Nephron (organoid): Measurements from ENCODE around the gene TCN2.
"Not testable (repeated sequence)": the region's sequence is repeated elsewhere in the genome, so short reads cannot be mapped to it uniquely, and the experiment has no call there.

ENCODE experiments used
- H3K27ac Mint-ChIP-seq, 3 experiments: 2 replicates each; pipeline ENCODE4 v1.8.0; 2020; ENCODE audit warnings: mixed read lengths in 3 of 3, mild to moderate bottlenecking in 2 of 3, moderate library complexity in 1 of 3
- H3K27me3 Mint-ChIP-seq: 2 replicates; pipeline ENCODE4 v1.8.0; 2021; ENCODE audit warnings: low read depth, mild to moderate bottlenecking, moderate library complexity, mixed read lengths
- H3K36me3 Mint-ChIP-seq: 2 replicates; pipeline ENCODE4 v1.8.0; 2020; ENCODE audit warnings: low read depth, mixed read lengths
- H3K4me1 Mint-ChIP-seq: 2 replicates; pipeline ENCODE4 v1.8.0; 2020; ENCODE audit warnings: mixed read lengths
- H3K4me3 Mint-ChIP-seq, 3 experiments: 2 replicates each; pipeline ENCODE4 v1.8.0; 2020; ENCODE audit warnings: mild to moderate bottlenecking in 3 of 3, mixed read lengths in 3 of 3, moderate library complexity in 2 of 3
- H3K9me3 Mint-ChIP-seq: 2 replicates; pipeline ENCODE4 v1.8.0; 2020; ENCODE audit warnings: mixed read lengths
- TF ChIP-seq, protein P1 (sequence below), 3 experiments: fragments of 200-600 bp; sonication (generic); IDR thresholded peaks; one replicate each; pipeline ENCODE4 v1.5.0; 2021; ENCODE audit warnings: antibody characterized with exemption in 3 of 3; ENCODE audit not compliant: unreplicated experiment in 3 of 3

The TCN2 gene

DNA sequence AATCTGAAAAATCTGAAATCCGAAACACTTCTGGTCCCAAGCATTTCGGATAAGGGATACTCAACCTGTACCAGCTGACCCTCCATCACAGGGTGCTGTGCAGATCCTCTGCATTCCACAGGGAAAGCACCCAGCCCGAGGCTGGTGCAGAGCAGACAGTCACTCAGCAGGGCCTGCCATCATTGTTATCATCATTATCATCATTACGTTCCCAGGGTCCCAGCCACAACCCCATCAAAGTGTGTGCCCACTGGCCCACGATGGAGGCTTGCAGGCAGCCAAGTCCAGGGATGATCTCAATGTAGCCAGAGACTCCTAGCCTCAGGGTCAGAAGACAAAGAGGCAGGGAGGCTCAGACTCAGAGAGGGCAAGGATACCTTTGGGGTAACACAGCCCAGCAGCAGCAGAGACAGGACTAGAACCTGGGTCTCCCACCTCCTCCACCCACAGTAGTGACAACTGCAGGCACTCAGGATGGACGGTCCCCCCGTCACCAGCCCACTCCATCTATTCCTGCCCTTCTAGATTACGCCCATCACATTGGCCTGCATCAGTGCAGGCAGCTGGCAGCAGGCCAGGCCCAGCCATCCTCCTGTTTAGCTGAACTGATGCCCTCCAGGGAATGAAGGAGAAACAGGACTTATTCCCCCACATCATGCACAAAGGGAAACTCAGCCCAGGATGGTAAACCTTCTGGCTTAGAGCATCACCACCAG, 42.8 kb upstream of the TCN2 start:
- no peaks in the 10 kb centered on the region for H3K4me1 Mint-ChIP-seq
- no peaks in the 10 kb centered on the region for H3K9me3 Mint-ChIP-seq
- H3K27me3 Mint-ChIP-seq: peaks cover 17% of the 10 kb centered on the region
- no peak overlapping the region for H3K4me3 Mint-ChIP-seq
- TF ChIP-seq, protein P1, sequence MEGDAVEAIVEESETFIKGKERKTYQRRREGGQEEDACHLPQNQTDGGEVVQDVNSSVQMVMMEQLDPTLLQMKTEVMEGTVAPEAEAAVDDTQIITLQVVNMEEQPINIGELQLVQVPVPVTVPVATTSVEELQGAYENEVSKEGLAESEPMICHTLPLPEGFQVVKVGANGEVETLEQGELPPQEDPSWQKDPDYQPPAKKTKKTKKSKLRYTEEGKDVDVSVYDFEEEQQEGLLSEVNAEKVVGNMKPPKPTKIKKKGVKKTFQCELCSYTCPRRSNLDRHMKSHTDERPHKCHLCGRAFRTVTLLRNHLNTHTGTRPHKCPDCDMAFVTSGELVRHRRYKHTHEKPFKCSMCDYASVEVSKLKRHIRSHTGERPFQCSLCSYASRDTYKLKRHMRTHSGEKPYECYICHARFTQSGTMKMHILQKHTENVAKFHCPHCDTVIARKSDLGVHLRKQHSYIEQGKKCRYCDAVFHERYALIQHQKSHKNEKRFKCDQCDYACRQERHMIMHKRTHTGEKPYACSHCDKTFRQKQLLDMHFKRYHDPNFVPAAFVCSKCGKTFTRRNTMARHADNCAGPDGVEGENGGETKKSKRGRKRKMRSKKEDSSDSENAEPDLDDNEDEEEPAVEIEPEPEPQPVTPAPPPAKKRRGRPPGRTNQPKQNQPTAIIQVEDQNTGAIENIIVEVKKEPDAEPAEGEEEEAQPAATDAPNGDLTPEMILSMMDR (IDR thresholded peaks at IDR 0.05; ENCODE audit: unreplicated experiment in 3 of 3): no peak
- H3K27ac Mint-ChIP-seq: peak overlapping the region in 1 of 3 experiments; percentile 58
- H3K36me3 Mint-ChIP-seq: no peaks in the 10 kb centered on the region

DNA sequence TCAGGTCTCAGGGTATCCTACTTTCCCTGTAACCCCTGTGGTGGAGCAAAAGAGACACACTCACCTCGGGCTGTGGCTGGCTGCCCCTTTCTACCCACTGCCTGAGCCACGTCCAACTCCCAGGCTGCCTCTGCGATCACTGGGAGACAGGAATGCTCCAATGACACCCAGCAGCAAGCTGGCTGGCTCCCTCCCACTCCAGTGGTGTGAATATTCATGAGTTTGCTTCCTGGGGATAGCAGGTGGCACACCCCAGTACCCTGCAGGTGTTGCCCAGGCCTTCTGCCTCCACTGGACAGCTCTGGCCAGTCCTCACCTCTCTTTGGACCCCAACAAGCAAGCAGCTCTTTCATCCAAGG, 42.2 kb upstream of the TCN2 start:
- Mint-ChIP-seq H3K4me1 (no peaks in the 10 kb centered on the region), H3K4me3 (no peak overlapping the region), H3K9me3 (no peaks in the 10 kb centered on the region), H3K27ac (peak overlapping the region in 1 of 3 experiments; percentile 58), H3K27me3 (peaks cover 22% of the 10 kb centered on the region), H3K36me3 (no peaks in the 10 kb centered on the region)
- TF ChIP-seq, protein P1 (IDR thresholded peaks at IDR 0.05; ENCODE audit: unreplicated experiment in 3 of 3): no peak

DNA sequence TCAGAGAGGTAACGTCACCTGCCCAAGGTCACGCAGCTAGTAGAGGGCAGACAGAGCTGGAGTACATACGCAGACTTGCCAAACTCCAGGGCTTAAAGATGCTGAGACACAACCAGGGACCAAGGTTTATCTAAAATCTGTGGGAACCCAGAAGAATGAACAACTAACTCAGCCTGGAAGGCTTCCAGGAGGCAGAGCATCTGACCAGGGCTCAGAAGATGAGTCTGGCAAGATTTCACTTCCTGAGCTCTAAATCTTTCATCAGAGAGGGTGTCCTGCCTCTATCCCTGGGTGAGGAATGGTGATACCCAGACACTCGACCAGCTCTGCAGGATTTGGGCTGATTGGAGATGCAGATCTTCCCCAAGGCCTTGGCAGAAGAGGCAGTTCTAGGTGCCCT, 41.6 kb upstream of the TCN2 start:
- H3K4me1 Mint-ChIP-seq: no peaks in the 10 kb centered on the region
- TF ChIP-seq, protein P1 (IDR thresholded peaks at IDR 0.05; ENCODE audit: unreplicated experiment in 3 of 3): no peak
- H3K27me3 Mint-ChIP-seq: peaks cover 24% of the 10 kb centered on the region
- H3K9me3 Mint-ChIP-seq: no peaks in the 10 kb centered on the region
- H3K27ac Mint-ChIP-seq: no peak overlapping the region
- no peak overlapping the region for H3K4me3 Mint-ChIP-seq
- H3K36me3 Mint-ChIP-seq: no peaks in the 10 kb centered on the region

DNA sequence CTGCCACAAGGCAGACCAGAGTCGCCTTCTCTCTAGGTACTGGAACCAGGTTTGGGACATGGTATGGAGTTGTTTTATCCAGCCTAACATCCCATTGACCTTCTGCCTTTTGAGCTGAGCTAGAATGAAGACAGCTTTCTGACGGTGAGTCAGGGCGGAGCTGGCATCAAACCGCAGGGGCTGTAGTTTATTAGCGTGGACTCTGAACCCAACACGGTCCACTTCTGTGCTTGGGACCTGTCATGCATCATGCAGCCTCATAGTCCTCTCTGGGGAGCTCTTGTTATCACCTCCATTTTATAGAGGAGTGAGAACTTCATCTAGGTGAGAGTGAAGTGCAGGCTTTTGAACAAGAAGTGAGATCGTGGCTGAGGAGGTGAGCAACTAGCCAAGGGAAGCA, 40.8 kb upstream of the TCN2 start:
- Mint-ChIP-seq H3K4me3 (no peak overlapping the region), H3K27ac (peak overlapping the region in 2 of 3 experiments; percentile 39 to 83), H3K9me3 (no peaks in the 10 kb centered on the region), H3K36me3 (no peaks in the 10 kb centered on the region), H3K4me1 (no peaks in the 10 kb centered on the region), H3K27me3 (peaks cover 20% of the 10 kb centered on the region)
- TF ChIP-seq, protein P1 (IDR thresholded peaks at IDR 0.05; ENCODE audit: unreplicated experiment in 3 of 3): no peak

DNA sequence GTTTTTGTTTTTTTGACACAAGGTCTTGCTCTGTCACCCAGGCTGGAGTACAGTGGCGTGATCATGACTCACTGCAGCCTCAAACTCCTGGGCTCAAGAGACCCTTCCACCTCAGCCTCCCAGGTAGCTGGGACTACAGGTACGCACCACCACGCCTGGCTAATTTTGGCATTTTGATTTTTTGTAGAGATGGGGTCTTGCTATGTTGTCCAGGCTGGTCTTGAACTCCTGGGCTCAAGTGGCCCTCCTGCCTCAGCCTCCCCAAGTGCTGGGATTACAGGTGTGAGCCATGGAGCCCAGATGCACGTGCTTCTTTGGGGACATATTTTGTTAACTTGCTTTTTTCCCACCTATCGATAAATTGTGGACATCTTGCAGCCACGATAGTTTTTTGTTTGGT, 39.7 kb upstream of the TCN2 start:
- not testable (repeated sequence) for H3K36me3 Mint-ChIP-seq, H3K4me1 Mint-ChIP-seq, H3K9me3 Mint-ChIP-seq, H3K27ac Mint-ChIP-seq, H3K4me3 Mint-ChIP-seq
- peaks cover 24% of the 10 kb centered on the region for H3K27me3 Mint-ChIP-seq

GRCh38 chr22:30568137-30568805, 38.7 kb upstream of the TCN2 start:
- no peaks in the 10 kb centered on the region for H3K9me3 Mint-ChIP-seq
- H3K4me3 Mint-ChIP-seq: no peak overlapping the region
- H3K36me3 Mint-ChIP-seq: no peaks in the 10 kb centered on the region
- H3K4me1 Mint-ChIP-seq: peaks cover 2% of the 10 kb centered on the region
- H3K27me3 Mint-ChIP-seq: peaks cover 32% of the 10 kb centered on the region
- TF ChIP-seq, protein P1 (IDR thresholded peaks at IDR 0.05; ENCODE audit: unreplicated experiment in 3 of 3): no peak
- H3K27ac Mint-ChIP-seq: no peak overlapping the region
